Measurements from ENCODE around the gene SCARB1. TPM values are rescaled to one million over a fixed set of nuclear protein-coding genes. Genes with fewer than 3 reads are reported as not detected.
A peak's percentile ranks its signal among the peaks of the same experiment; 100 is the strongest.

Gene SCARB1
- total RNA-seq, 4 donors from 2014 or later = 33.7 to 252 (median 43.6) TPM

DNA sequence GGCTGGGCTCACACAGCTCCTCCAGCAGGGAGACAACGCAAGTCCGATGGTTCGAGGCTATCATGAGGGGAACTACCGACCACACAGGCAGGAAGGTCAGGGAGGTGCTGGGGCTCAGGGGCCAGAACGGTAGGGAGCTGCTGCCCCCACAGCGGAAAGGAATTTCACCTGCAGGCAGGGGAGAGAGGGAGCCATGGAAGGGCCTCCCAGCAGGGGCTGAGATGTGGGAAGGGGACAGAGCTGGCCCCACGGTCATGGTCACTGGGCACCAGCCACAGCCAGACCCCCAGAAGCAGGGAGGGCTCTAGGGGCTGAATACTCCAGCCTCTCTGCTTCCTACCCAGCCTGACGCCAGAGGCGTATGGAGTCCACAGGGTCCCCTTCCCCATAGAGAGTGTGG lies 103.1 kb downstream of the SCARB1 start:
- WGBS, 2 donors (ENCODE audit: low coverage in 1 of 2) = 90% methylated on average over 9 of the region's 9 CpGs; no CpG with 5 or more reads in 1 of the 2 donors
- peak overlapping the region in 3 of 4 donors; percentile 15 to 20 (median 17) for H3K27ac ChIP-seq
- in situ Hi-C loops (cut with MboI; ENCODE audit: low pct_ligation_motif_present in 1 of 4, low pct_unique_long_range_greater_than_20kb in 1 of 4, low sequenced_read_pairs in 3 of 4) = loop anchor here (10.0 to 25.0 kb wide), 9 partner anchors 173 to 726 kb away; partner anchors contain the start of gene NCOR2 (in 2 of the 4)
- peaks cover 4 to 5% of the 10 kb centered on the region in 2 donors for H3K9me3 ChIP-seq
- DNase-seq = no peak
- intact Hi-C loops (cut with DNase I; ENCODE audit: low total_unique reads) = loop anchor here (10.0 kb wide), 1 partner anchor 406 kb away; no protein-coding TSS in a partner anchor
- TF ChIP-seq, protein P1, sequence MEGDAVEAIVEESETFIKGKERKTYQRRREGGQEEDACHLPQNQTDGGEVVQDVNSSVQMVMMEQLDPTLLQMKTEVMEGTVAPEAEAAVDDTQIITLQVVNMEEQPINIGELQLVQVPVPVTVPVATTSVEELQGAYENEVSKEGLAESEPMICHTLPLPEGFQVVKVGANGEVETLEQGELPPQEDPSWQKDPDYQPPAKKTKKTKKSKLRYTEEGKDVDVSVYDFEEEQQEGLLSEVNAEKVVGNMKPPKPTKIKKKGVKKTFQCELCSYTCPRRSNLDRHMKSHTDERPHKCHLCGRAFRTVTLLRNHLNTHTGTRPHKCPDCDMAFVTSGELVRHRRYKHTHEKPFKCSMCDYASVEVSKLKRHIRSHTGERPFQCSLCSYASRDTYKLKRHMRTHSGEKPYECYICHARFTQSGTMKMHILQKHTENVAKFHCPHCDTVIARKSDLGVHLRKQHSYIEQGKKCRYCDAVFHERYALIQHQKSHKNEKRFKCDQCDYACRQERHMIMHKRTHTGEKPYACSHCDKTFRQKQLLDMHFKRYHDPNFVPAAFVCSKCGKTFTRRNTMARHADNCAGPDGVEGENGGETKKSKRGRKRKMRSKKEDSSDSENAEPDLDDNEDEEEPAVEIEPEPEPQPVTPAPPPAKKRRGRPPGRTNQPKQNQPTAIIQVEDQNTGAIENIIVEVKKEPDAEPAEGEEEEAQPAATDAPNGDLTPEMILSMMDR (IDR thresholded peaks at IDR 0.05) = no peak
- TF ChIP-seq EP300 (IDR thresholded peaks at IDR 0.05; ENCODE audit: low read depth) (no peak), POLR2A (IDR thresholded peaks at IDR 0.05) (no peak), POLR2AphosphoS5 (IDR thresholded peaks at IDR 0.05) (no peak)
- H3K27me3 ChIP-seq = no peaks in the 10 kb centered on the region
- no peaks in the 10 kb centered on the region for H3K36me3 ChIP-seq
- peaks cover 3 to 24% (median 13%) of the 10 kb centered on the region in 4 donors for H3K4me1 ChIP-seq
- H3K4me3 ChIP-seq = no peak overlapping the region

DNA sequence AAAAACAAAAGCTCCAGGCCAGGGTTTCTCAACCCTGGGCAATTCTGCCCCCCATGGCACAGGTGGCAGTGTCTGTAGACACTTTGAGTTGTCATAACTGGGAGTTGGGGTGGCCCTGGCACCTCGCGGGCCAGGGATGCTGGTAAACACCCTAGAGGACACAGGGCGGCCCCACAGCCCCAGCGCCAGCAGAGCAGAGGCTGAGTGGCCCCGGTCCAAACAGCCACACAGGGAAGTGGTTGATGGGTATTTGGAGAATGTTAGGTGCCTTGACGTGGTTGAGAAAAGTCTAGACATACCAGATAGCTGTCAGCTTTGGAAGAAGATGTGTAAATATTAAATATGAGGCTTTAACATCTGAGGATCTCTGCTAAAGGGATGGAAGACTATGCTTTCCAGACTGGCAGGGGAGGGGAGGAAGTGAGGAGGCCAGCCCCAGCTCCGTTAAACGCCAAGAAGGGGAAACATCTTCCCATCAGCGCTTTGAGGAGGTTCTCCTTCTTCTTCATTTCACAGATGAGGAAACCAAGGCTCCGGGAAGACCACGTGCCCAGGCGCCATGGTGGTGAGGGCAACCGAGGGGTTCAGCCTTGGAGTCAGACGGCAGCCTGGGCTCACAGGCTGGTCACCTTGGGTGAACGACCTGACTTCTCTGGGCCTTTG lies 103.7 kb downstream of the SCARB1 start:
- in situ Hi-C loops (cut with MboI; ENCODE audit: low pct_ligation_motif_present in 1 of 4, low pct_unique_long_range_greater_than_20kb in 1 of 4, low sequenced_read_pairs in 3 of 4) = loop anchor here (10.0 to 25.0 kb wide), 9 partner anchors 173 to 725 kb away; partner anchors contain the start of gene NCOR2 (in 2 of the 4)
- intact Hi-C loops (cut with DNase I; ENCODE audit: low total_unique reads) = loop anchor here (5.0 to 10.0 kb wide), 2 partner anchors 43 to 405 kb away; no protein-coding TSS in a partner anchor
- peak overlapping the region in 3 of 4 donors; percentile 15 to 38 (median 17) for H3K27ac ChIP-seq

DNA sequence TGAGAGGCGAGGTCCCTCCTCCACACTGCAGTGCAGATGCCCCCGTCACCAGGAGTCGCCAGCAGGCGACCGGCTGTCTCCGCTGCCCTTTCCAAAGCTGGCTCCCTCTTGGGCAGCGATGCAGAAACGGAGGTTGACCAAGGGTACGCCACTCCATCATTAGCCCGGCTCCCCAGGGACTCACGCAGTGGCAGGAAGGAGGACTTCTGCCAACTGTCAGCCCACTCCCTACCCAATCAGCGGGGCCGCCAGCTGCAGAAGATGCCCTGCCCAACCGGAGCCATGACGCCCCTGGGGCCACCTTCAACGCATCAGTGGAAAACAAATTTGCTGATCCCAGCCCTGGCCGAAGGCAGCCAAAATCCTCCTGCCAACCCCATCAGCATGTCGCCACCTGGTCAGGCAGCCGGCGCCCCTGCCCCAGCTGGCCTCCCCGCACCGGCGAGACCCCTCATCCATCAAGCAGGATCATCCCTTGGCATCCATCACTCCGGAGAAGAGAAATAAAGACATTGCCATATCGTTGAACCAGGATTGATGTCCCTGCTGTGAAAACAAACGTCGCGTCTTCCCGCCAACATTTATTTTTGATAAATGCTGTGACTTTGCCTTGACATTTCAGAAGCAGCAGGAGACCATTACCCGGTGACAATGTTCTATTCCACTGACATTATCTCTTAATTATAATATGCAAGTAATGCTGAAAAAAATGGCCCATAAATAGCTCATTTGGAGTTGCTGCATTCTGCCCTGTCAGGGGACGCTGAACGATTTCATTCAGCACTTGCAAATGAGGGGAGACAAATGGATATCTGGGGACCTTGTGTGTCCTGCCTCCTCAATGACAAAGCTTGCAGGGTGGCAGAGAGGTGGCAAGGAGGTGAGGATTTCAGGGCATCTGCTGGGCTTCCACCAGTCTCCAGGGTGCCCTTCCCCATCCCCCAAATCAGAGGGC lies 105.1 kb downstream of the SCARB1 start:
- Histone ChIP-seq H3K36me3 (no peaks in the 10 kb centered on the region), H3K4me3 (no peak overlapping the region), H3K9me3 (no peaks in the 10 kb centered on the region), H3K27ac (no peak overlapping the region), H3K27me3 (no peaks in the 10 kb centered on the region), H3K4me1 (peaks cover 8 to 31% (median 18%) of the 10 kb centered on the region in 4 donors)
- 86 to 100% methylated on average over 5 to 32 of the region's 32 CpGs for WGBS, 2 donors (ENCODE audit: low coverage in 1 of 2)
- in situ Hi-C loops (cut with MboI; ENCODE audit: low pct_ligation_motif_present in 1 of 4, low pct_unique_long_range_greater_than_20kb in 1 of 4, low sequenced_read_pairs in 3 of 4) (loop anchor here in 3 of 4 donors (25.0 kb wide), 5 partner anchors 171 to 421 kb away; no protein-coding TSS in a partner anchor), intact Hi-C loops (cut with DNase I; ENCODE audit: low total_unique reads) (loop anchor here (5.0 kb wide), 1 partner anchor 41 kb away; no protein-coding TSS in a partner anchor)
- DNase-seq = no peak
- no peak for TF ChIP-seq EP300 (IDR thresholded peaks at IDR 0.05; ENCODE audit: low read depth)
- TF ChIP-seq, protein P1 (IDR thresholded peaks at IDR 0.05) = no peak
- no peak for TF ChIP-seq POLR2AphosphoS5 (IDR thresholded peaks at IDR 0.05)
- no peak for TF ChIP-seq POLR2A (IDR thresholded peaks at IDR 0.05)

More for the DNA sequence above, 103.7 kb downstream of the SCARB1 start:
- DNase-seq = no peak
- Histone ChIP-seq H3K4me1 (peaks cover under 1 to 22% (median 12%) of the 10 kb centered on the region in 4 donors), H3K4me3 (no peak overlapping the region), H3K9me3 (peaks cover 4% of the 10 kb centered on the region in 2 donors), H3K36me3 (no peaks in the 10 kb centered on the region), H3K27me3 (no peaks in the 10 kb centered on the region)
- WGBS, 2 donors (ENCODE audit: low coverage in 1 of 2) = 64 to 94% methylated on average over 3 to 15 of the region's 15 CpGs
- no peak for TF ChIP-seq EP300 (IDR thresholded peaks at IDR 0.05; ENCODE audit: low read depth)
- TF ChIP-seq POLR2AphosphoS5 (IDR thresholded peaks at IDR 0.05) = no peak
- TF ChIP-seq, protein P1 (IDR thresholded peaks at IDR 0.05) = no peak
- no peak for TF ChIP-seq POLR2A (IDR thresholded peaks at IDR 0.05)
